NCI-H1436 treated with DMSO at 0.1 percent for 48 hours (cell line): ENCODE results near the gene MCHR1.

Source experiments
- DNase-seq: peaks from one replicate; lab custom pipeline; 2025; lab: John Stamatoyannopoulos, UW

The MCHR1 gene

DNA sequence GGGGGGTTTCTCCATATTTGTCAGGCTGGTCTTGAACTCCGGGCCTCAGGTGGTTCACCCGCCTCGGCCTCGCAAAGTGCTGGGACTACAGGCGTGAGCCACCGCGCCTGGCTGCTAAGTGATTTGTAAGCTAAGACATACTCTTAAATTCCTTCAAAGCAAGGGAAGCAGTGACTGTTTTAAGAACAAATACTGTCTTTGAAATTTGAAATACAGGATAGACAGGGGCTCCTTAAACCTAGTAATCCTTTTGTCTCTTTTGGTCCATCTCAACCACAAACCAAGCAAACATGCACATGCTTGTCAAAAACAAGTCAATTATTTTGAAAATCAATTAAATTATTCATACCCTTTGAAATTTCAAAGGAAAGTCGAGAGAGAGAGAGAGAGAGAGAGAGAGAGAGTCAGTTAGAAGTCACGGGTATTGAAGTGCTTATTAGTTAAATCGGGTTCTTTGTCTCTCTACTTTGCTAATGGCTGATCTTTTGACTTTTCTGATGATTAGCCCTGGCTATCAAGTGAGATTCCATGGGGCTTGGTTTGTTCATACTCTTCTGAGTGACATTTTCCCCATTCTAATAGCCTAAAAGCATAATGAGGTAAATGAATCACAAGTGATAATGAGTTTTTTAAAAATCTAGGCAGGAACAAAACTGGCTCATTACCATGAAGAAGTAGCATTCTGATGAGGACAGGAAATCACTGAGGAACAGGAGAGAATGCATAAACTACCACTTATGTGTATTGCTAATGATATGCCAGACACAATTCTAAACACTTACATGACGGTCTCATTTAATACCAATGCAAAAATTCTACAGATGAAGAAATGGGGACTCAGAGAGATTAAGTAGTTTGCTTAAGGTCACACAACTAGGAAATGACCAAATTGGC lies 48.0 kb downstream of the MCHR1 start:
- peak; percentile 88 for DNase-seq

DNA sequence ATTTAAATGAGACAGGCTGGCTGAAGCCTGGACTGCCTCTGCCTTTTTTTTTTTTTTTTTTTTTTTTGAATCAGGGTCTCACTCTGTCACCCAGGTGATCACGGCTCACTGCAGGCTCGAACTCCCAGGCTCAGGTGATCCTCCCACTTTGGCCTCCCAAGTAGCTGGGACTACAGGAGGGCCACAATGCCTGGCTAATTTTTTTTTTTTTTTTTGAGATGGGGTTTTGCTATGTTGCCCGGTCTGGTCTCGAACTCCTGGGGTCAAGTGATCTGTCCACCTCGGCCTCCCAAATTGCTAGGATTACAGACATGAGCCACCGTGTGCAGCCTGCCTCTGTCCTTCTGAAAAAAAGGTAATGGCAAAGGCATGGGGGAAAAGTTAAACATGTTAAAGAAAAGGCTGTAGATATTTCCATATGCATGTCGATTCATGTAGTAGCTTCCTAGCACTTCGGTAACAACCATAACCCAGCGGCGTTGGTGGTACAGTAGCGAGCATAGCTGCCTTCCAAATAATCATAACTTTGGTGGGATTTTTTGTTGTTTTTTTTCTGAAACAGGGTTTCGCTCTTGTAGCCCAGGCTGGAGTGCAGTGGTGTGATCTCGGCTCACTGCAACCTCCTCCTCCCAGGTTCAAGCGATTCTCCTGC lies 48.8 kb downstream of the MCHR1 start:
- no peak for DNase-seq

DNA sequence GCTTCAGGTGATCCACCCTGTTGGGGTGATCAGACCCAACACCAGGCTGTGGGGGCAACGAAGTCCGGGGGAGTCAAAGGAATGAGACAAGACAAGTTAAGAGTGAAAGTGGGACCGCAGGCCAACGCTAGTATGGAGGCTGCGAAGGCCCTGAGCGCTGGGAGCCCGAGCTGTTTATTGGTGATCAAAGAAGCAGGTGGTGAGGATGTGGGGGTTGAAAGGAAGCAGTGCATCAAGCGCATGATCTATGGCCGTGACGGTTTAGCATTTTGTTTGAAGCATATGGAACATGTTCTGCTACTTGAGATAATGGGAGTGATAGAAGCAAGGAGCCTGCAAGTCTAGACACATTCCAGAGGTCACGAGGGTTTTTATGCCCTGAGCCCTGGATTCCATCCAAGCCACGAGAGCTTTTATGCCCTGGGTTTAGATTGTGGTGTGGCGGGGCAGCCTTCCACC lies 49.5 kb downstream of the MCHR1 start:
- peak; percentile 86 for DNase-seq

DNA sequence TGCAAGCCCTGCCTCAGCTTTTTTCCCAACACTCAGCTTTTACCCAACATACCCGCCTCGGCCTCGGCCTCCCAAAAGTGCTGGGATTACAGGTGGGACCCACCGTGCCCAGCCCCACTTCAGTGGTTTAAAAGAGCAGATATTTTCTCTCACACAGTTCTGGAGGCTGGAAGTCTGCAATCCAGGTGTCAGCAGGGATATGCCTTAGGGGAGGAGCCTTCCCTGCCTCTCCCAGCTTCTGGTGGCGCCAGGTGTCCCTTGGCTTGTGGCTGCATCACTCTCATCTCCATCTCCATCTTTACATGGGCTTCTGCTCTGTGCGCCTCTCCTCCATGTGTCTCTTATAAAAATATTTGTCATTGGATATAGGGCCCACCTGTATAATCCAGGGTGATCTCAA lies 50.0 kb downstream of the MCHR1 start:
- DNase-seq, result no peak
